Measurements from ENCODE around the gene PCDH11X.
"Not testable (repeated sequence)": the region's sequence is repeated elsewhere in the genome, so short reads cannot be mapped to it uniquely, and the experiment has no call there.

DNA sequence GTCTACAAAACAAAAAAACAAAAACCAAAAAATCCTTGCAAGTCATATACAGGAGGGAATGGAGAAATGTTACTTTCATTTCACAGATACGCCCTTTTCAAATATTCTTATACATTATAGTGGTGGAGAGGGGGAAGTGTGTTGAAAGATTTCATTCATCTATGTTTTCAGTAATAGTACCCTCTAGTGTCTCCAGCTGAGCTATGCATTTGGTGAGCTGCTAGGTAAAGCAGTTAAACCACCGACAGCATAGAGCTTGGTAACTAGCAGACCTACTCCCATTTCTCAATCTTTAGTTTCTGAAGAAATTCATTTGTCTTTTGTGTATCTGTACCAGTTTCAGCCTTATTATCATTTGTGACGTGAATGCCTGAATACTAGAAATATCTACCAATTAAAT lies 5.2 kb upstream of the PCDH11X start:
- TF ChIP-seq CTCF, POLR2AphosphoS5, POLR2A (IDR thresholded peaks at IDR 0.05): not testable (repeated sequence)
